HepG2 (cell line): ENCODE measurements around the gene RAET1L. TPM values are rescaled to one million over a fixed set of nuclear protein-coding genes. Genes with fewer than 3 reads are reported as not detected.

Source experiments
- EZH2 ChIP-seq: conservative IDR thresholded peaks from 2 replicates; pipeline ENCODE4 v1.6.1; 2012; ENCODE audit warnings: mild to moderate bottlenecking, low read depth, low read length, moderate library complexity
- GATAD2A ChIP-seq: IDR thresholded peaks from 2 replicates; pipeline ENCODE4 v1.6.1; 2016
- GFI1 ChIP-seq: sonication (generic); formaldehyde crosslinking; IDR thresholded peaks from 2 replicates; pipeline ENCODE4 v1.5.0; 2020; ENCODE audit warnings: missing genetic modification reagents, mild to moderate bottlenecking, borderline replicate concordance
- HHEX ChIP-seq: IDR thresholded peaks from 2 replicates; pipeline ENCODE4 v1.6.1; 2016; ENCODE audit warnings: control low read depth
- HNF4G ChIP-seq, 2 experiments: sonication (generic) in 1 of 2; formaldehyde crosslinking in 1 of 2; IDR thresholded peaks; 2 replicates each; pipeline versions ENCODE4 v1.4.0 to v1.6.1; 2011 to 2020; ENCODE audit warnings: borderline replicate concordance in 2 of 2, low read depth in 2 of 2, mild to moderate bottlenecking in 2 of 2, low read length in 1 of 2, missing genetic modification reagents in 1 of 2, moderate library complexity in 1 of 2
- HNRNPLL ChIP-seq: fragments of 200-400 bp; formaldehyde crosslinking; IDR thresholded peaks from 2 replicates; pipeline ENCODE4 v1.6.1; 2017; ENCODE audit warnings: mild to moderate bottlenecking, low read depth, low read length; ENCODE audit not compliant: poor library complexity, severe bottlenecking
- NFE2L1 ChIP-seq: sonication (generic); formaldehyde crosslinking; IDR thresholded peaks from 2 replicates; pipeline ENCODE4 v1.4.0; 2020; ENCODE audit warnings: missing genetic modification reagents, mild to moderate bottlenecking, borderline replicate concordance
- SUZ12 ChIP-seq: fragments of 150-350 bp; IDR thresholded peaks from 2 replicates; pipeline ENCODE4 v1.6.1; 2014; ENCODE audit warnings: low read depth, low read length
- TBX2 ChIP-seq: sonication (generic); formaldehyde crosslinking; IDR thresholded peaks from 2 replicates; pipeline ENCODE4 v1.5.0; 2020; ENCODE audit warnings: missing genetic modification reagents, mild to moderate bottlenecking, borderline replicate concordance
- ZSCAN25 ChIP-seq: sonication (generic); formaldehyde crosslinking; IDR thresholded peaks from 2 replicates; pipeline ENCODE4 v1.8.0; 2022; ENCODE audit warnings: mild to moderate bottlenecking, missing genetic modification reagents
- ZSCAN31 ChIP-seq: sonication (generic); formaldehyde crosslinking; IDR thresholded peaks from 2 replicates; pipeline ENCODE4 v1.5.0; 2020; ENCODE audit warnings: low read depth, mild to moderate bottlenecking, missing genetic modification reagents
- polyA plus RNA-seq, 8 experiments: library from polyadenylated mRNA; depleted of rRNA in 3 of 8; stranded (reverse) in 7 of 8; unstranded in 1 of 8; fragments of >200 nt; fragmentation: Illumina TruSeq in 4 of 8; extraction: Trizol in 4 of 8; gene quantifications; 2 replicates each; pipeline versions ENCODE4 v1.2.1 to v1.2.3, GENCODE V29; 2011 to 2016; ENCODE audit warnings: low read depth in 4 of 8, missing spikeins in 1 of 8, mixed read lengths in 1 of 8; ENCODE audit not compliant: insufficient read depth in 1 of 8
- total RNA-seq, 5 experiments: library from RNA; depleted of rRNA; stranded (reverse); fragments of >200 nt; fragmentation: Illumina TruSeq; extraction: Trizol; gene quantifications; 2 replicates each; pipeline ENCODE4 v1.2.3, GENCODE V29; 2016; ENCODE audit warnings: low read depth in 1 of 5
- TF ChIP-seq, protein P1 (sequence below): sonication (generic); formaldehyde crosslinking; IDR thresholded peaks from 2 replicates; pipeline ENCODE4 v1.5.0; 2020; ENCODE audit warnings: mild to moderate bottlenecking, missing genetic modification reagents
- TF ChIP-seq, protein P2 (sequence below): sonication (generic); formaldehyde crosslinking; conservative IDR thresholded peaks from 2 replicates; pipeline ENCODE4 v1.4.0; 2020; ENCODE audit warnings: missing genetic modification reagents
- TF ChIP-seq, protein P3 (sequence below): sonication (generic); formaldehyde crosslinking; IDR thresholded peaks from 2 replicates; pipeline ENCODE4 v1.8.1; 2023; ENCODE audit warnings: mild to moderate bottlenecking, moderate library complexity, missing genetic modification reagents
- TF ChIP-seq, protein P4 (sequence below): sonication (generic); formaldehyde crosslinking; IDR thresholded peaks from 2 replicates; pipeline ENCODE4 v1.4.0; 2020; ENCODE audit warnings: mild to moderate bottlenecking, missing genetic modification reagents

RAET1L gene
- total and polyA plus RNA-seq, 2 of the 13 experiments (the other 11 are each of a cell fraction or from before 2014, with no cell fraction given), result not detected

DNA sequence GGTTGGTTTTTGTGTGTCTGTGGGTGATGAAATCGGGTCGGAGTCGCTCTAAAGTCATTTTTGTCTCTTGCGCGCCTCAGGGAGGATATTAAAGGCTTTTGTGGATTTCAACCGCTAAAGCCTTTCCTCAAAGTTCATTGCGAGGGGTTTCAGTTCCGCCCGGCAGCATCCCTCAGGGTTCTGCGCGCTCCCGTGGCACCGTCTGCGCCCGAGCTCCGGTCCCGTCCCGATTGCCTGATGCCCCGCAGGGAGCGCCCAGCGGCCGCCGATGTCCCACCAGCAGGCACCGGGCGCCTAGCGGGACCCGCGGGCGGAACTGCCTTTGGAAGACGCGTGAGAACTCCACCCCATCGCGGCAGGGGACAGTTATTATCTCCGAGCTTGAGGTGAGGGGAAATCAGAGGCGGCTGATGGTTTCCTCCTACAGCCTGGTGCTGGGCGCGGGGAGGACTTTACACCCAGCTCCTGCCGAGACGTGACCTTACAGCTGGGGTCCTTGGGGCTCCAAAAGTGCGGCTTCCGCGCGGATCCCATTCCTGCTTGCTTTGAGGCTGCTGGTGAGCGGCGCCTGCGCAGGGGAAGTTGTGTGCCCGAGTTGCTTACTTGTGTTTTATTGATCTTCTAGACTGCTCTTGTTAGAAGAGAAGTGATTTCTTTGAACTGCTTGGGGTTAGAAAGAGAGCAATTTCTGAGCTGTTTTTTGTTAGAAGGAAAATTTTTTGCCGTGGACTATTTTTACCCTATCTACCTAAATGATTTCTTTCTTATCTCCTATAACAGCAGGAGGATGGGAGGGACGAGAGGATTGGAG lies 34.5 kb downstream of the RAET1L start (continued):
- TF ChIP-seq, protein P1, sequence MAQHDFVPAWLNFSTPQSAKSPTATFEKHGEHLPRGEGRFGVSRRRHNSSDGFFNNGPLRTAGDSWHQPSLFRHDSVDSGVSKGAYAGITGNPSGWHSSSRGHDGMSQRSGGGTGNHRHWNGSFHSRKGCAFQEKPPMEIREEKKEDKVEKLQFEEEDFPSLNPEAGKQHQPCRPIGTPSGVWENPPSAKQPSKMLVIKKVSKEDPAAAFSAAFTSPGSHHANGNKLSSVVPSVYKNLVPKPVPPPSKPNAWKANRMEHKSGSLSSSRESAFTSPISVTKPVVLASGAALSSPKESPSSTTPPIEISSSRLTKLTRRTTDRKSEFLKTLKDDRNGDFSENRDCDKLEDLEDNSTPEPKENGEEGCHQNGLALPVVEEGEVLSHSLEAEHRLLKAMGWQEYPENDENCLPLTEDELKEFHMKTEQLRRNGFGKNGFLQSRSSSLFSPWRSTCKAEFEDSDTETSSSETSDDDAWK, result no peak
- TF ChIP-seq GFI1 (CRISPR knock-in tag) (no peak), HNRNPLL (peak; percentile 67), SUZ12 (no peak), GATAD2A (CRISPR knock-in tag) (no peak), HNF4G (IDR thresholded peaks at IDR 0.05; ENCODE audit: borderline replicate concordance, low read depth, low read length) (no peak), HNF4G (CRISPR knock-in tag; IDR thresholded peaks at IDR 0.05; ENCODE audit: borderline replicate concordance, low read depth) (no peak), ZSCAN25 (CRISPR knock-in tag) (no peak), NFE2L1 (CRISPR knock-in tag) (0 out of 2 replicates have a peak, but pooled peaks have one; percentile 22), EZH2 (0 out of 2 replicates have a peak, but pooled peaks have one; percentile 70), TBX2 (0 out of 2 replicates have a peak, but pooled peaks have one; percentile 15), ZSCAN31 (0 out of 2 replicates have a peak, but pooled peaks have one; percentile 32), HHEX (CRISPR knock-in tag) (no peak)
- TF ChIP-seq, protein P2, sequence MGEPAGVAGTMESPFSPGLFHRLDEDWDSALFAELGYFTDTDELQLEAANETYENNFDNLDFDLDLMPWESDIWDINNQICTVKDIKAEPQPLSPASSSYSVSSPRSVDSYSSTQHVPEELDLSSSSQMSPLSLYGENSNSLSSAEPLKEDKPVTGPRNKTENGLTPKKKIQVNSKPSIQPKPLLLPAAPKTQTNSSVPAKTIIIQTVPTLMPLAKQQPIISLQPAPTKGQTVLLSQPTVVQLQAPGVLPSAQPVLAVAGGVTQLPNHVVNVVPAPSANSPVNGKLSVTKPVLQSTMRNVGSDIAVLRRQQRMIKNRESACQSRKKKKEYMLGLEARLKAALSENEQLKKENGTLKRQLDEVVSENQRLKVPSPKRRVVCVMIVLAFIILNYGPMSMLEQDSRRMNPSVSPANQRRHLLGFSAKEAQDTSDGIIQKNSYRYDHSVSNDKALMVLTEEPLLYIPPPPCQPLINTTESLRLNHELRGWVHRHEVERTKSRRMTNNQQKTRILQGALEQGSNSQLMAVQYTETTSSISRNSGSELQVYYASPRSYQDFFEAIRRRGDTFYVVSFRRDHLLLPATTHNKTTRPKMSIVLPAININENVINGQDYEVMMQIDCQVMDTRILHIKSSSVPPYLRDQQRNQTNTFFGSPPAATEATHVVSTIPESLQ (CRISPR knock-in tag), result no peak
- TF ChIP-seq, protein P3, sequence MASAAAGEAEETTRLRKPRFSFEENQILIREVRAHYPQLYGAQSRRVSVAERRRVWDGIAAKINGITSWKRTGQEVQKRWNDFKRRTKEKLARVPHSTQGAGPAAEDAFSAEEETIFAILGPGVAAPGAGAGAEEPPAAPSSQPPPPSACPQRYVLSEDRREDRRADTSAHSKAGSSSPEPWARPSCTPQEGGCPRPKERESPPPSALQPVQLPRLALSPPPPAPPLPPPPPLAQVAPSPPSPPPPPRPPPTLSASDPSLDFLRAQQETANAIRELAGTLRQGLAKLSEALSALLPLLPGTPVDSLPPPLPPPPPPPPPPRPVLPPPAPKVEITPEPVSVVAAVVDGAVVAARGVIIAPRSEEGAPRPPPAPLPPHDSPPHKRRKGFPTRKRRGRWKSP, result 0 out of 2 replicates have a peak, but pooled peaks have one; percentile 11
- TF ChIP-seq, protein P4, sequence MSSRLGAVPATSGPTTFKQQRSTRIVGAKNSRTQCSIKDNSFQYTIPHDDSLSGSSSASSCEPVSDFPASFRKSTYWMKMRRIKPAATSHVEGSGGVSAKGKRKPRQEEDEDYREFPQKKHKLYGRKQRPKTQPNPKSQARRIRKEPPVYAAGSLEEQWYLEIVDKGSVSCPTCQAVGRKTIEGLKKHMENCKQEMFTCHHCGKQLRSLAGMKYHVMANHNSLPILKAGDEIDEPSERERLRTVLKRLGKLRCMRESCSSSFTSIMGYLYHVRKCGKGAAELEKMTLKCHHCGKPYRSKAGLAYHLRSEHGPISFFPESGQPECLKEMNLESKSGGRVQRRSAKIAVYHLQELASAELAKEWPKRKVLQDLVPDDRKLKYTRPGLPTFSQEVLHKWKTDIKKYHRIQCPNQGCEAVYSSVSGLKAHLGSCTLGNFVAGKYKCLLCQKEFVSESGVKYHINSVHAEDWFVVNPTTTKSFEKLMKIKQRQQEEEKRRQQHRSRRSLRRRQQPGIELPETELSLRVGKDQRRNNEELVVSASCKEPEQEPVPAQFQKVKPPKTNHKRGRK (CRISPR knock-in tag), result no peak
